Measurements from ENCODE around the gene BRD1.

BRD1 gene

DNA sequence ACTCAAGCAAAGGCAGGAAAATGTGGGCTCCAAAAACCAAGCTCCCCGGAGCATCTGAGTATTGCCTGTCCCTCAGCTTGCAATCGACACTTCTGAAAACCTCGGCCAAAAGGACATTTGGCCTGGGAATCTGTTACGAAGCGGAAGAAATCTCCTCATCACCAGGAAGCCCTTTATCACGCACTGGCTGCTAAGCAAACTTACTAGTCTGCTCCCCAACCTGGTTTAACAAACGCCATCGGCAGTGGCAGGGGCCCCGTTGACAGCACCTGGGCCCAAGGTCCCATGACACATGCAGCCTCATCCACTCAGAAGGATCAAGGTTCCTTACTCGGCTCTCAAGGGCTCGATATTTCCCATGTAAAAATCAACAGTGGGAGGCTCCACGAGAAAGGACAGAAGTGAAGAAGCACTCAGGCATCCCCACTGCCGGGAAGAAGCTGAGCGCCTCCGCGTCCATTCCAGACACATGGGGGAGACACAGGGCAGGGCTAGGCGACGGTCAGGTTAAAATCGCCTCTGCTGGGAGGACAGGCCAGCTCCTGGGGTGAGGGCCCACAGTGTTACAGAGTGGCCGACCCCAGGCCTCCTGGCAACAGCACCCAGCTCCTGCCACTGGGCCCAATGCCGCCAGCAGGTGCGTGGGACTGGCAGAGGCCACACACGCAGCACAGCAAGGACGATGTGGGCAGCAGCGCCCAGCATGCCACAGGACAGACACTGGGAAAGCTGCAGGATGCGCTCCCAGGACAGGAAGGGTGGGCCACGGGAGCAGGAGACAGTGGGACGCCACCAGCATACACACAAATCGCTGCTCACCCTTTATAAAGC is 27.1 kb downstream of the BRD1 start:
- no peak for DNase-seq (ENCODE audit: low spot score)

DNA sequence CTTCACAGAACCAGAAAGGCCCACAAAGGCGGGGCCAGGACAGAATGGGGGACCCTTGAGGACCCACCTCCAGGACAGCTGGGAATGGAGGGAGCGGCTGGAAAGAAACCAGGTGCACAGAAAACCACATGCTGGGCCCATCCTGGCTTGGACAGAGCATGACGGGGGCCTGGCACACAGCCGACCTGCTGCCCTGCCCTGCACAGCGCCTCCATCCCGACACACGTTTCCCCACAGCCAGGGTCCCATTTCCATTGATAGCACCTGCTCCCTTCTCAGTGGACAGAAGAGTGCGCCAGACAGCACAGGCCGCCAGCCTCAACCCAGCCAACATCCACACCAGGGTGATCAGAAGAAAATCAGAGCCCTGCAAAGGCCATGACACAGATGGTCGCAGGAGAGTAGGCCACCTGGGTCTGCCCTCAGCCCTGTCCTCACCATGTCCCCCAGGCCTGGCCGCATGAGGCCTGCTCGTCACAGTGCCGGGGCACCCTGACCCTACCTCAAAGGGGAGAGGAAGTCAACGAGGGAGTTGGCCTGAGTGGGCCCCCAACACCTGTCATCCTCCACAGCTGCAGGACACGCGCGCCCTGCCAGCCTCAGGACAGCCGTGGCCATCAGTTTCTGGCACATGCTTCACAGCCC is 28.1 kb downstream of the BRD1 start:
- DNase-seq (ENCODE audit: low spot score) = no peak

DNA sequence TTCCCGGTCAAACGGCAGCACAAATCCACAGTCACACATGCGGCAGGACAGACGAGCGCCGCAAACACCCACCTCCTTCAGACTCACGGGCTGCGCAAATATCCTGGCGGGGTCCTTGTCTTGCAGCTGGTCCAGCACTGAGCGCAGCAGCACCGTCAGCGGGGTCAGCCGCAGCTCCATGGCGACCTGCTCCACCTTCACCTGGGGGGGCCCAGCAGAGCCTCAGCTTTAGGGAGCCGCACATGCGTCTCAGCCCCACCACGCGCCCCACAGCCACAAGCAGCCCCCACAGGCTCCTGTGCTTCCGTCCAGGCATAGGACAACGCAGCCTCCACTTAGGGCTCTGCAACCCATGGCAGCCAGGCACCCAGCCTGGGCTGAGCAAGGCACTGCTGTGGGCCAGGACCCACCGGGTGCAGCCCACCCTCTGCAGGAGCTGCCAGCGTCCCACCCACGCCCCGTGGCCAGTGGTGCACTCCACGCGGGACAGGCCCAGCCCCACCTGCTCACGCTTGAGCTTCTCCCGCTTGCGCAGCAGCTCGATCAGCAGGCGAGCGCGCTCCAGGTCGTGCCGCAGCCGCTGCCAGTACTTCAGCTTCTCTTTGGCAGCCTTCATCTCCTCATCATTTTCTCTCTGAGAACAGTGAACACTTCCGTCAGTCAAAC is 29.1 kb downstream of the BRD1 start:
- no peak for DNase-seq (ENCODE audit: low spot score)

GRCh38 chr22:49797706-49798105 is 30.0 kb downstream of the BRD1 start:
- no peak for DNase-seq (ENCODE audit: low spot score)

GRCh38 chr22:49796596-49797270 is 30.9 kb downstream of the BRD1 start:
- DNase-seq (ENCODE audit: low spot score) = no peak

- DNase-seq (ENCODE audit: low spot score) = no peak
Measured at GRCh38 chr22:49795521-49795920, 32.2 kb downstream of the BRD1 start.

GRCh38 chr22:49793871-49794270 is 33.8 kb downstream of the BRD1 start:
- DNase-seq (ENCODE audit: low spot score) = no peak

DNA sequence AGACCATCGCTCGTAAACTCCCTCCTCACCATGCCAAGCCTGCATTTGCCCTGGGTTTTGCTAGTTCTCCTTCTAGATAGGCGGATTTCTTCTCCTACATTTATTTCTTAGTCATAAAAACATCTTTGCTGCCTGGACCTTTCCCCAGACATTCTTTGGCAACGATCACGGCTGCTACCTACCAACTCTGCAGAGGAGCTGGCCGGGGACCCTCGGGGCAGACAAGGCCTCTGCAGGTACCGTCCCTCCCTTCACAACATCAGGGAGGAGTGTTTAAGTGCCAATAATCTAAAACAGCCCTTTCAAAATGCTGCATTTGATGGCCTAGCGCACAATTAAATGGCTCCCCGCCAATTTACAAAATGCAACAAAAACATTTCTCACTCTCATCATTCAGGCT is 34.4 kb downstream of the BRD1 start:
- no peak for DNase-seq (ENCODE audit: low spot score)

- no peak for DNase-seq (ENCODE audit: low spot score)
Measured at GRCh38 chr22:49792107-49792506, 35.6 kb downstream of the BRD1 start.

GRCh38 chr22:49791682-49792081 is 36.0 kb downstream of the BRD1 start:
- no peak for DNase-seq (ENCODE audit: low spot score)

- DNase-seq (ENCODE audit: low spot score) = no peak
Measured at GRCh38 chr22:49790912-49791311, 36.8 kb downstream of the BRD1 start.

DNA sequence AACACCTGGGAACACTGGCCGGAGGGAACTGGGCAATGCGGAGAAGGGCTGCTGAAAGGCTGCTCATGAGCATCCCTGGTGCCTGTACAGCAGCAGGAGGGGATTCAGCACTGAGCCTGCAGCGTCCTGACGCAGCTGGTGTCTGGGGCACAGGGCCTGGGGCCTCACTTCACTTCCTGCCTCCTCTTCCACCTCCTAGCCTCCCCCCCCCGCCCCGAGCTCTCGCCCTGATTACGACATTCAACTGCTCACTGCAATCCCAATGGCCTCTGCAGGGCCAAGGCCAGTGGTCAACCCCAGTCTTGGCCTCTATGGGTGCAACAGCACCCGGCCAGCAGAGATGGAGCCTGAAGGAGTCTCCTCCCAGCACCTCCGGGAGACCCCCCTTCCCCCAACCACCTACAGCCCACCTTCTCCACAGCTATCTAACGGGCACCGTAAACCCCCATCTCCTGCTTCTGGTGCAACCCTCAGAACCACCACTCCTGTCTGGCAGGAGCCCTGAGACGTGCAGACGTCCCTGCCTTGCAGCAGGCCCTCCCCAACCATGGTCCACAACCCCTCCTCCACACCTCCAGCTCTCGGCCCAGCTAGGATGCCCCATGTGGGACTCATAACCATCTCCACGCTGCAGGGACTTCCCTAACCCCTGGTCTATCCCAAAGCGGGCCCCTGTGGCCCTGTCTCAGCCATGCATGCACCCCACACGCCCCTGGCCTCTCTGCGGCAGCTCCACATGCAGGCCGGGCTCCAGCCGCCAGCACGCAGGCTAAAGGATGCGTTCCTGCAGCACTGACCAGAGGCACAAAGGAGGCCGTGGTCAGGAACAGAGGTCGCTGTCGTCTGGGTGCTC is 38.2 kb downstream of the BRD1 start:
- DNase-seq (ENCODE audit: low spot score) = no peak

- no peak for DNase-seq (ENCODE audit: low spot score)
Measured at GRCh38 chr22:49788504-49788903, 39.2 kb downstream of the BRD1 start.

DNA sequence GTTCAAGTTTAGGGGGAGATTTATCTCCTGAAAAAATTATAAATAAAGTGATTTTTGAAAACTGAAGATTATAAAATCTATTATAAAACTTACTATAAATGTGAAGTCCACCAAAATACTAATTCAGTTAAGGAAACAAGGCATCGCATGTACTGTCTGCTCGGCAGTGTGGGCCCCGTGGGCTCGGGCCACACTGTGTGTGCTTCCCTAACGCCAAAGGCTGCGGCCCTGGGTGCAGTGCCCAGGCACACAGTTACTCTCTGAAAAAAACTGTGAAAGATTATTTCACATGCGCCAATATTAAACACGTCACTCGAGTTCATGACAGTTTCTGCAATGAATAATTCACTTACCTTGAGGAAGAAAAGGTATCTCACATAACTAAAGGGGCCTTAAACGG is 39.8 kb downstream of the BRD1 start:
- no peak for DNase-seq (ENCODE audit: low spot score)

DNA sequence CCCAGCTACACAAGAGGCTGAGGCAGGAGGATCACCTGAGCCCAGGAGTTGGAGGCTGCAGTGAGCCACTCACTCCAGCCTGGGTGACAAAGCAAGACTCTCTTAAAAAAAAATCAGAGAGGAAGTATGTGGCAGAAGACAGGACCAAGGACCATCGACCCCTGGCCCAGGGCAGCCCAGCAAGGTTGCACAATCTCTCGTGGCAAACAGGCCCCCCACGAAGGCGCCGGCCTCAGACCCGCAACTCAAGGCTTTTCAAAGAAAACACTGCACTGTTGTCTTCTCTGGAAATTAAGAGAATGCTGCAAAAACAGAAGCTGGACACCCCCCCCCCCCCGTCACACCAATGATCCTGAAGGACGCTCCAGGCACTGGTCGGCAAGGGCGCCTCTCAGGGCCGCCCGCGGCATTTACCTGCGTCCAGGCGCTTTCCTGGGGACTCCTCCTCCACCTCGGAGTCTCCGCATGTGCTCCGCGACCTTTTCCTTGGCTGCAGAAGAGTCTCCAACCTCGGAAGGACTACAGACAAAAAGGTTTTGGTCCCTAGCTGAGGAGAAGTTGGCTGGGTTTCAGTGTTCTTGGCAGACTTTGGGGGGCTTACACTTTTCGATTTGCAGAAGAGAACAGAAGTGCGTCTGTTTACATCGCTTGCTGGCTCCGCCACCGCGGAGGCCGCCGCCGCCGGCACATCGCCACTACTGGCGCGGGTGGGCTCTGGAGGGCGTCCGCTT is 40.5 kb downstream of the BRD1 start:
- no peak for DNase-seq (ENCODE audit: low spot score)

GRCh38 chr22:49785841-49786471 is 41.7 kb downstream of the BRD1 start:
- no peak for DNase-seq (ENCODE audit: low spot score)

DNA sequence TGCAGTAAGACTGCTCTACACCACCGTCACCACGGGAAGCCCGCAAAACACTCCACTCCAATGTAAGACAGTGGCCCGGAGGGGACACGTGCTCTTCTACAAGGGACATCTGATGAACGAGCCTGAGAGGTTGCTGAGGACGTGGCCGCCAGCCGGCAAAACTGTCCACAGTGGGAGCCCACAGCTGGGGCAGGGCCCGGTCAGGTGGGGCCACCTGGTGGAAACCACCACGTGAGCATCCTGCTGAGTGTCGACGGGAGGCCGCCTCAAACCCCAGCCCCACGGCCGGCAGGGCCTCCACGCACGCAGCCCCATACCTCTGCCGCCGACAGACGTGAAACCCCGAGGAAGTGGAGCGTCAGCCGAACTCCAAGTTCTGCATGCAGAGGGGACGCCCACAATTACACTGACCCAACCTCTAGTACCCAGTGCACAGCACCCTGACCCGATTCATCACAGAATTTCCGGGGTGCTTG is 42.6 kb downstream of the BRD1 start:
- DNase-seq (ENCODE audit: low spot score) = no peak

DNA sequence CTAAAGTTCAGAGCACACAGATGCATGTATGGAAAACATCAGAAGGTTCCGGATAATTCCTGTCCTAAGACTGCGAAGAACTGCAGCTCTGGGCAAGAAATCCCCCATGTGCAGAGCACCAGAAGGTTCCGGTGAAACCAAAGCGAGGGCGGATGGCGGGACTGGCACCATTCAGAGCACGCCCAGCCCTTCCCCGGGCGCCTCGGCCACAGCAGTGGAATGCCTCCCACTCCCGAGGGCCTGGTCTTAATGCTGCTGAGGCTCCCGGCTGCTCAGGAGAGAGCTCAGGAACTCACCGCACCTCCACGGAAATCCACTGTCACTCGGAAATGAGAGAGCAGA is 43.1 kb downstream of the BRD1 start:
- DNase-seq (ENCODE audit: low spot score) = no peak

DNA sequence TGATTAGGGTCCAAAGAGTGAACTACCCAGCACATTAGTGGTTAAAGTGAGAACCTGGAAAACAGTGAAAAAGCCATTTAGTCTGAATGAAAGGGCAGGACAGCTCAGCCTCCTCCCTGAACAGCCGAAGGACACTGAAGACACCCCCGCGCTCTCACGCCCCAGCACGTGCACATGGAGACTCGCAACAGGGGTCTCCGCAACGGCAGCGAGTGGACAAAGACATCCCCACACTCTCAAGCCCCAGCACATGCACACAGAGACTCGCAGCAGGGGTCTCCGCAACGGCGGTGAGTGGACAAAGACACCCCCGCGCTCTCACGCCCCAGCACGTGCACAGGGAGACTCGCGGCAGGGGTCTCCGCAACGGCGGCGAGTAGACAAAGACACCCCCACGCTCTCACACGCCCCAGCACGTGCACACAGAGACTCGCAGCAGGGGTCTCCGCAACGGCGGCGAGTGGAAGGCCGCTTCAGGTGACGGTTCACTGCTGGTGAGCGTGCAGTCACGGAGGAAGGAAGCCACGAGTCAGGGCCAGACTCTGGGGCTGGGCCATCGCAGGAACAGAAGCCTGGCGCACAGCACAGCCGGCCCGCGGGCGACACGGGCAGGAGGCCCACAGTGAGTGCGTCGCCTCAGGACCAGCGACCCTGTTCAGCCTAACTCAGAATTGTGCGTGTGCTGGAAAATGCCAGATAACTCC is 43.6 kb downstream of the BRD1 start:
- DNase-seq (ENCODE audit: low spot score) = no peak

Data from LoVo (cell line).